HCT116 (cell line): Measurements from ENCODE around the gene KREMEN2. TPM values are rescaled to one million over a fixed set of nuclear protein-coding genes. Genes with fewer than 3 reads are reported as not detected.

Source experiments
- ATAC-seq: fragments of 200-7000 bp; cut with Tn5 transposase; 2 replicates; pipeline ENCODE4 v1.9.1; 2020; ENCODE audit warnings: mild to moderate bottlenecking, moderate library complexity
- BruUV-seq: library from RNA; stranded (reverse); fragments of 400-500 nt; replicated peaks from 2 replicates; lab custom pipeline; 2021; lab: Mats Ljungman, UMichigan
- CTCF ChIA-PET: fragments of 300-600 bp; sonication (Branson Sonifier 250); formaldehyde crosslinking; loops from one replicate; lab custom pipeline; 2021; ENCODE audit warnings: antibody characterized with exemption; lab: Charles Lee
- POLR2A ChIA-PET: fragments of 300-600, 350-600 bp; sonication (Branson Sonifier 250); formaldehyde crosslinking; loops from one replicate; lab custom pipeline; 2021; ENCODE audit warnings: antibody characterized with exemption; lab: Charles Lee
- RAD21 ChIA-PET, 2 experiments: fragments of 300-600 bp; sonication (Branson Sonifier 250); formaldehyde crosslinking; loops; one replicate each; lab custom pipeline; 2023; ENCODE audit warnings: low total read pairs in 2 of 2; ENCODE audit not compliant: uncharacterized antibody in 2 of 2, unreplicated experiment in 2 of 2, low non-redundant PET in 1 of 2; lab: Charles Lee
- DNase-seq: peaks from one replicate; pipeline ENCODE4 v3.0.0-alpha.2; 2010; ENCODE audit warnings: low read depth, low spot score
- H2AFZ ChIP-seq: fragments of 200-600 bp; shearing (Covaris generic), sonication (generic); 2 replicates; pipeline ENCODE4 v1.6.1; 2017; ENCODE audit warnings: low read depth, mixed run types, mixed read lengths, antibody characterized with exemption, low read length; ENCODE audit not compliant: poor library complexity, severe bottlenecking
- H3K27ac ChIP-seq: 2 replicates; pipeline ENCODE4 v1.5.1; 2012; ENCODE audit warnings: low read depth, low read length
- H3K27me3 ChIP-seq: fragments of 200-600 bp; sonication (generic); 2 replicates; pipeline ENCODE4 v1.6.1; 2016; ENCODE audit warnings: mixed run types, low read length, mixed read lengths; ENCODE audit not compliant: insufficient read depth
- H3K36me3 ChIP-seq, 2 experiments: fragments of 200-500 bp in 1 of 2; fragments of 200-600 bp in 1 of 2; sonication (Bioruptor generic) in 1 of 2; sonication (generic) in 1 of 2; 2 replicates each; pipeline versions ENCODE4 v1.5.1 to v1.6.1; 2014 to 2016; ENCODE audit warnings: low read length in 2 of 2, inconsistent platforms in 1 of 2, mixed read lengths in 1 of 2, mixed run types in 1 of 2; ENCODE audit not compliant: insufficient read depth in 2 of 2, control insufficient read depth in 1 of 2
- H3K4me1 ChIP-seq, 2 experiments: fragments of 200-600 bp in 1 of 2; sonication (generic) in 1 of 2; 2 replicates each; pipeline versions ENCODE4 v1.5.1 to v1.6.1; 2012 to 2017; ENCODE audit warnings: low read length in 2 of 2, inconsistent platforms in 1 of 2, mild to moderate bottlenecking in 1 of 2, mixed read lengths in 1 of 2, mixed run types in 1 of 2, moderate library complexity in 1 of 2; ENCODE audit not compliant: insufficient read depth in 2 of 2, control insufficient read depth in 1 of 2
- H3K4me2 ChIP-seq: fragments of 200-600 bp; sonication (generic); 2 replicates; pipeline ENCODE4 v1.6.1; 2017; ENCODE audit warnings: mixed run types, low read length, mixed read lengths
- H3K4me3 ChIP-seq, 2 experiments: fragments of 200-600 bp in 1 of 2; sonication (generic) in 1 of 2; replicated peaks in 1 of 2; 2 replicates each; pipeline ENCODE4 v1.5.1; 2011 to 2016; ENCODE audit warnings: low read length in 2 of 2, control low read depth in 1 of 2, low read depth in 1 of 2, mild to moderate bottlenecking in 1 of 2, mixed read lengths in 1 of 2, mixed run types in 1 of 2
- H3K79me2 ChIP-seq: fragments of 200-600 bp; sonication (generic); 2 replicates; pipeline ENCODE4 v1.6.1; 2017; ENCODE audit warnings: mild to moderate bottlenecking, mixed run types, low read length, moderate library complexity, mixed read lengths; ENCODE audit not compliant: insufficient read depth
- H3K9ac ChIP-seq: fragments of 200-600 bp; sonication (generic); 2 replicates; pipeline ENCODE4 v1.6.1; 2016; ENCODE audit warnings: low read length, mixed read lengths
- H3K9me2 ChIP-seq: fragments of 200-600 bp; sonication (generic), shearing (Covaris generic); 2 replicates; pipeline ENCODE4 v1.6.1; 2017; ENCODE audit warnings: mixed run types, mild to moderate bottlenecking, moderate library complexity; ENCODE audit not compliant: insufficient read depth
- H3K9me3 ChIP-seq, 2 experiments: fragments of 200-500 bp in 1 of 2; fragments of 200-600 bp in 1 of 2; sonication (Bioruptor generic) in 1 of 2; sonication (generic) in 1 of 2; 2 replicates each; pipeline ENCODE4 v1.6.1; 2014 to 2017; ENCODE audit warnings: low read length in 2 of 2, mixed read lengths in 2 of 2, inconsistent platforms in 1 of 2, low read depth in 1 of 2, mild to moderate bottlenecking in 1 of 2, mixed run types in 1 of 2, moderate library complexity in 1 of 2; ENCODE audit not compliant: control insufficient read depth in 1 of 2, insufficient read depth in 1 of 2
- H4K20me1 ChIP-seq: fragments of 200-600 bp; sonication (generic), shearing (Covaris generic); 2 replicates; pipeline ENCODE4 v1.6.1; 2017; ENCODE audit warnings: mixed run types, mild to moderate bottlenecking, moderate library complexity; ENCODE audit not compliant: insufficient read depth
- ATF3 ChIP-seq: IDR thresholded peaks from 2 replicates; pipeline ENCODE4 v1.6.1; 2012
- CBX3 ChIP-seq: IDR thresholded peaks from 2 replicates; pipeline ENCODE4 v1.6.1; 2012; ENCODE audit warnings: low read depth
- CEBPB ChIP-seq: IDR thresholded peaks from 2 replicates; pipeline ENCODE4 v1.6.1; 2012; ENCODE audit warnings: low read depth
- CTCF ChIP-seq, 3 experiments: fragments of 200-600 bp in 1 of 3; sonication (generic) in 1 of 3; IDR thresholded peaks in 2 of 3; conservative IDR thresholded peaks in 1 of 3; 2 replicates each; pipeline ENCODE4 v1.5.1; 2012 to 2017; ENCODE audit warnings: low read depth in 2 of 3, low read length in 2 of 3, antibody characterized with exemption in 1 of 3, borderline replicate concordance in 1 of 3, control low read depth in 1 of 3, mild to moderate bottlenecking in 1 of 3, mixed read lengths in 1 of 3, mixed run types in 1 of 3, moderate library complexity in 1 of 3; ENCODE audit not compliant: insufficient read depth in 1 of 3
- EGR1 ChIP-seq: IDR thresholded peaks from 2 replicates; pipeline ENCODE4 v1.6.1; 2012; ENCODE audit warnings: low read depth
- EZH2 ChIP-seq: fragments of 200-600 bp; sonication (generic); IDR thresholded peaks from 2 replicates; pipeline ENCODE4 v1.6.1; 2017; ENCODE audit warnings: antibody characterized with exemption, mixed run types
- EZH2phosphoT487 ChIP-seq: fragments of 200-600 bp; IDR thresholded peaks from 2 replicates; pipeline ENCODE4 v1.6.1; 2018; ENCODE audit warnings: antibody characterized with exemption, borderline replicate concordance
- FOSL1 ChIP-seq: IDR thresholded peaks from 2 replicates; pipeline ENCODE4 v1.6.1; 2012; ENCODE audit warnings: low read depth
- JUND ChIP-seq: IDR thresholded peaks from 2 replicates; pipeline ENCODE4 v1.6.1; 2012
- MAX ChIP-seq: IDR thresholded peaks from 2 replicates; pipeline ENCODE4 v1.6.1; 2012
- POLR2A ChIP-seq: IDR thresholded peaks from 2 replicates; pipeline ENCODE4 v1.7.0; 2011; ENCODE audit warnings: borderline replicate concordance; ENCODE audit not compliant: insufficient read depth, insufficient read length; ENCODE audit errors: extremely low read depth
- POLR2AphosphoS5 ChIP-seq: IDR thresholded peaks from 2 replicates; pipeline ENCODE4 v1.6.1; 2011; ENCODE audit warnings: mild to moderate bottlenecking, low read depth, low read length, moderate library complexity
- RAD21 ChIP-seq: IDR thresholded peaks from 2 replicates; pipeline ENCODE4 v1.6.1; 2012; ENCODE audit warnings: low read depth, mild to moderate bottlenecking
- SIN3A ChIP-seq: IDR thresholded peaks from 2 replicates; pipeline ENCODE4 v1.6.1; 2012; ENCODE audit warnings: low read depth
- SP1 ChIP-seq: IDR thresholded peaks from 2 replicates; pipeline ENCODE4 v1.6.1; 2012; ENCODE audit warnings: low read depth
- SRF ChIP-seq: IDR thresholded peaks from 2 replicates; pipeline ENCODE4 v1.6.1; 2012; ENCODE audit warnings: low read depth
- ZBTB33 ChIP-seq: IDR thresholded peaks from 2 replicates; pipeline ENCODE4 v1.6.1; 2011; ENCODE audit warnings: mild to moderate bottlenecking, low read length, moderate library complexity; ENCODE audit not compliant: insufficient replicate concordance; ENCODE audit errors: extremely low read depth
- ZFX ChIP-seq: fragments of 450-650 bp; IDR thresholded peaks from 2 replicates; pipeline ENCODE4 v1.6.1; 2017
- ZNF274 ChIP-seq: fragments of 200-500 bp; sonication (Bioruptor generic); IDR thresholded peaks from 2 replicates; pipeline ENCODE4 v1.6.1; 2014; ENCODE audit warnings: mild to moderate bottlenecking, low read depth, low read length, inconsistent platforms
- intact Hi-C: fragments of 100-400 bp; cut with micrococcal nuclease; formaldehyde crosslinking; loops from 2 replicates; pipeline ENCODE4 v1.10.0; 2022
- total RNA-seq: library from RNA; stranded (reverse); gene quantifications from one replicate; pipeline ENCODE4 v1.2.1, GENCODE V29; 2021; ENCODE audit not compliant: unreplicated experiment

Gene KREMEN2
- total RNA-seq, 1 experiment from 2014 or later: 14.1 TPM

- Histone ChIP-seq H3K4me3 (no peak overlapping the region), H3K79me2 (no peaks in the 10 kb centered on the region), H3K4me1 (no peaks in the 10 kb centered on the region), H2AFZ (no peak overlapping the region), H3K27ac (no peak overlapping the region), H3K4me2 (no peak overlapping the region), H3K36me3 (peaks cover 16 to 22% of the 10 kb centered on the region in 2 experiments), H4K20me1 (no peaks in the 10 kb centered on the region), H3K9me3 (no peaks in the 10 kb centered on the region), H3K9me2 (no peaks in the 10 kb centered on the region)
- BruUV-seq: no TSS peak
- no peak for ATAC-seq
- POLR2A ChIA-PET: no interaction called here
- RAD21 ChIA-PET: no interaction called here
- TF ChIP-seq POLR2AphosphoS5 (no peak), EZH2 (no peak), SRF (no peak), FOSL1 (no peak), ZFX (no peak), EZH2phosphoT487 (no peak), MAX (no peak), POLR2A (no peak), EGR1 (no peak), ATF3 (no peak), ZNF274 (no peak), CBX3 (no peak)
- TF ChIP-seq, all 23 proteins: peak for 0
- CTCF ChIA-PET: interaction anchor here (2.6 kb wide), 1 partner anchor 13 kb away, joined by 13 read pairs; no protein-coding TSS in a partner anchor
- intact Hi-C loops: no loop called here
- Histone ChIP-seq H3K27me3 (no peaks in the 10 kb centered on the region), H3K9ac (no peak overlapping the region)
- no peak for DNase-seq
These were observed 24.1 kb upstream of the KREMEN2 start for GRCh38 chr16:2939968-2940367.

DNA sequence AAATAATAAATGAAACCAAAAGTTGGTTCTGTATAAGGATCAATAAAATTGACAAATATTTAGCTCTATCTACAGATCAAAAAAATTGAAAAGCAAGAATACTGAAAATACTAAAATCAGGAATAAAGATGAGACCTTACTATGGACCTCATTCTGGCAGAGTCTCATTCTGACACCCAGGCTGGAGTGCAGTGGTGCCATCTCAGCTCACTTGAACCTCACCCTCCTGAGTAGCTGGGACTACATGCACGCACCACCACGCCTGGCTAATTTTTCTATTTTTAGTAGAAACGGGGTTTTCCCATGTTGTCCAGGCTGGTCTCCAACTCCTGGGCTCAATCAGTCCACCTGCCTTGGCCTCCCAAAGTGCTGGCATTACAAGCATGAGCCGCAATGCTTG lies 22.0 kb upstream of the KREMEN2 start:
- ChIA-PET CTCF (no interaction called here), POLR2A (interaction anchor here (0.7 kb wide), 1 partner anchor 230 kb away, joined by 6 read pairs; no protein-coding TSS in a partner anchor), RAD21 (no interaction called here)
- no peaks in the 10 kb centered on the region for H3K9me2 ChIP-seq
- DNase-seq (no peak), ATAC-seq (no peak)
- H3K27ac ChIP-seq: no peak overlapping the region
- no peak overlapping the region for H3K4me3 ChIP-seq
- no peak overlapping the region for H3K9ac ChIP-seq
- BruUV-seq: no TSS peak
- H2AFZ ChIP-seq: no peak overlapping the region
- no peaks in the 10 kb centered on the region for H3K27me3 ChIP-seq
- H3K9me3 ChIP-seq: no peaks in the 10 kb centered on the region
- no peaks in the 10 kb centered on the region for H3K79me2 ChIP-seq
- H3K4me2 ChIP-seq: no peak overlapping the region
- intact Hi-C loops: no loop called here
- H3K4me1 ChIP-seq: no peaks in the 10 kb centered on the region
- H4K20me1 ChIP-seq: no peaks in the 10 kb centered on the region
- peaks cover 16 to 26% of the 10 kb centered on the region in 2 experiments for H3K36me3 ChIP-seq
- TF ChIP-seq SIN3A: no peak
- TF ChIP-seq EZH2phosphoT487: no peak
- TF ChIP-seq ZBTB33: no peak
- no peak for TF ChIP-seq ZFX
- no peak for TF ChIP-seq CTCF (IDR thresholded peaks at IDR 0.05 in 2 of 3, conservative IDR thresholded peaks at IDR 0.05 in 1 of 3; ENCODE audit: borderline replicate concordance in 1 of 3, insufficient read depth in 1 of 3, low read depth in 2 of 3, low read length in 2 of 3)
- TF ChIP-seq JUND: no peak
- no peak for TF ChIP-seq ZNF274
- TF ChIP-seq RAD21: no peak
- TF ChIP-seq SP1: no peak
- no peak for TF ChIP-seq CEBPB
- no peak for TF ChIP-seq MAX
